ENCODE data around the gene CA6. TPM values are rescaled to one million over a fixed set of nuclear protein-coding genes. Genes with fewer than 3 reads are reported as not detected.
A peak's percentile ranks its signal among the peaks of the same experiment; 100 is the strongest.

Gene CA6
- total RNA-seq, 1 donor: not detected

- H3K36me3 ChIP-seq (ENCODE audit: insufficient read depth, low read length): no peaks in the 10 kb centered on the region
- no peaks in the 10 kb centered on the region for H3K27me3 ChIP-seq (ENCODE audit: insufficient read depth, low read length)
- H3K4me1 ChIP-seq (ENCODE audit: insufficient read depth, low read length): peaks cover 10% of the 10 kb centered on the region
- H3K9me3 ChIP-seq (ENCODE audit: low read depth, low read length): no peaks in the 10 kb centered on the region
- H3K27ac ChIP-seq (ENCODE audit: low read depth, low read length): peak overlapping the region; percentile 93
- H3K4me2 ChIP-seq (ENCODE audit: insufficient read depth, low read length): peak overlapping the region; percentile 69
- TF ChIP-seq CTCF (IDR thresholded peaks at IDR 0.05; ENCODE audit: extremely low read depth, low read depth, low read length): no peak
- peak; percentile 93 for DNase-seq (ENCODE audit: insufficient read length, low spot score, missing footprints)
- peak overlapping the region; percentile 76 for H2AFZ ChIP-seq (ENCODE audit: low read length)
- H4K20me1 ChIP-seq (ENCODE audit: insufficient read depth, low read length): no peaks in the 10 kb centered on the region
- peak overlapping the region; percentile 18 for H3K4me3 ChIP-seq (ENCODE audit: insufficient read depth, low read length)
- H3K79me2 ChIP-seq (ENCODE audit: insufficient read depth, low read length): no peaks in the 10 kb centered on the region
Measured at GRCh38 chr1:8985915-8986813, 40.5 kb downstream of the CA6 start.

GRCh38 chr1:8986814-8987190 is 41.1 kb downstream of the CA6 start:
- Histone ChIP-seq H3K27ac (ENCODE audit: low read depth, low read length) (peak overlapping the region; percentile 93), H3K4me2 (ENCODE audit: insufficient read depth, low read length) (no peak overlapping the region)

GRCh38 chr1:8987881-8988617 is 42.4 kb downstream of the CA6 start:
- Histone ChIP-seq H3K4me1 (ENCODE audit: insufficient read depth, low read length) (peaks cover 10% of the 10 kb centered on the region), H3K79me2 (ENCODE audit: insufficient read depth, low read length) (no peaks in the 10 kb centered on the region), H2AFZ (ENCODE audit: low read length) (peak overlapping the region; percentile 79), H3K36me3 (ENCODE audit: insufficient read depth, low read length) (no peaks in the 10 kb centered on the region), H3K27me3 (ENCODE audit: insufficient read depth, low read length) (no peaks in the 10 kb centered on the region), H3K4me3 (ENCODE audit: insufficient read depth, low read length) (no peak overlapping the region), H4K20me1 (ENCODE audit: insufficient read depth, low read length) (no peaks in the 10 kb centered on the region), H3K4me2 (ENCODE audit: insufficient read depth, low read length) (peak overlapping the region; percentile 5), H3K27ac (ENCODE audit: low read depth, low read length) (peak overlapping the region; percentile 30), H3K9me3 (ENCODE audit: low read depth, low read length) (no peaks in the 10 kb centered on the region)
- DNase-seq (ENCODE audit: insufficient read length, low spot score, missing footprints): no peak
- peak; percentile 97 for TF ChIP-seq CTCF (IDR thresholded peaks at IDR 0.05; ENCODE audit: extremely low read depth, low read depth, low read length)

More at GRCh38 chr1:8986814-8987190, 41.1 kb downstream of the CA6 start:
- no peak for DNase-seq (ENCODE audit: insufficient read length, low spot score, missing footprints)
- Histone ChIP-seq H3K27me3 (ENCODE audit: insufficient read depth, low read length) (no peaks in the 10 kb centered on the region), H4K20me1 (ENCODE audit: insufficient read depth, low read length) (no peaks in the 10 kb centered on the region), H3K79me2 (ENCODE audit: insufficient read depth, low read length) (no peaks in the 10 kb centered on the region), H3K36me3 (ENCODE audit: insufficient read depth, low read length) (no peaks in the 10 kb centered on the region), H3K4me1 (ENCODE audit: insufficient read depth, low read length) (peaks cover 10% of the 10 kb centered on the region), H3K4me3 (ENCODE audit: insufficient read depth, low read length) (no peak overlapping the region), H2AFZ (ENCODE audit: low read length) (no peak overlapping the region), H3K9me3 (ENCODE audit: low read depth, low read length) (no peaks in the 10 kb centered on the region)
- TF ChIP-seq CTCF (IDR thresholded peaks at IDR 0.05; ENCODE audit: extremely low read depth, low read depth, low read length): no peak

- no peaks in the 10 kb centered on the region for H3K9me3 ChIP-seq (ENCODE audit: low read depth, low read length)
- no peak overlapping the region for H3K4me2 ChIP-seq (ENCODE audit: insufficient read depth, low read length)
- TF ChIP-seq CTCF (IDR thresholded peaks at IDR 0.05; ENCODE audit: extremely low read depth, low read depth, low read length): no peak
- H3K27me3 ChIP-seq (ENCODE audit: insufficient read depth, low read length): no peaks in the 10 kb centered on the region
- H3K79me2 ChIP-seq (ENCODE audit: insufficient read depth, low read length): no peaks in the 10 kb centered on the region
- H3K36me3 ChIP-seq (ENCODE audit: insufficient read depth, low read length): no peaks in the 10 kb centered on the region
- no peak overlapping the region for H3K27ac ChIP-seq (ENCODE audit: low read depth, low read length)
- H3K4me1 ChIP-seq (ENCODE audit: insufficient read depth, low read length): peaks cover 10% of the 10 kb centered on the region
- H4K20me1 ChIP-seq (ENCODE audit: insufficient read depth, low read length): no peaks in the 10 kb centered on the region
- DNase-seq (ENCODE audit: insufficient read length, low spot score, missing footprints): no peak
- H3K4me3 ChIP-seq (ENCODE audit: insufficient read depth, low read length): no peak overlapping the region
- no peak overlapping the region for H2AFZ ChIP-seq (ENCODE audit: low read length)
Measured at GRCh38 chr1:8988618-8988967, 42.9 kb downstream of the CA6 start.

Data from osteoblast (primary cell).